Neural progenitor cell (in vitro differentiated cells): ENCODE results near the gene CDRT4. TPM values are rescaled to one million over a fixed set of nuclear protein-coding genes. Genes with fewer than 3 reads are reported as not detected.

Experiments used
- DNase-seq: peaks from one replicate; pipeline ENCODE4 v3.0.0-alpha.2; 2016; ENCODE audit warnings: low spot score
- H2AFZ ChIP-seq: fragments of 200-600 bp; sonication (generic); replicated peaks from 2 replicates; pipeline ENCODE4 v1.6.1; 2016; ENCODE audit warnings: antibody characterized with exemption
- H3F3A ChIP-seq: fragments of 200-600 bp; sonication (generic); 2 replicates; pipeline ENCODE4 v1.6.1; 2016; ENCODE audit warnings: antibody characterized with exemption, low read depth
- H3K27ac ChIP-seq: fragments of 200-600 bp; sonication (generic); 2 replicates; pipeline ENCODE4 v1.5.1; 2016; ENCODE audit warnings: mild to moderate bottlenecking
- H3K27me3 ChIP-seq: fragments of 200-600 bp; sonication (generic); 2 replicates; pipeline ENCODE4 v1.6.1; 2016; ENCODE audit warnings: mild to moderate bottlenecking, moderate library complexity
- H3K36me3 ChIP-seq: fragments of 200-600 bp; sonication (generic); 2 replicates; pipeline ENCODE4 v1.5.1; 2016
- H3K4me1 ChIP-seq: fragments of 200-600 bp; sonication (generic); 2 replicates; pipeline ENCODE4 v1.6.1; 2016; ENCODE audit warnings: mixed run types
- H3K4me2 ChIP-seq: fragments of 200-600 bp; sonication (generic); 2 replicates; pipeline ENCODE4 v1.6.1; 2016
- H3K4me3 ChIP-seq: fragments of 200-600 bp; sonication (generic); 2 replicates; pipeline ENCODE4 v1.5.1; 2016
- H3K79me2 ChIP-seq: fragments of 200-600 bp; sonication (generic); 2 replicates; pipeline ENCODE4 v1.6.1; 2016; ENCODE audit warnings: low read depth
- H3K9ac ChIP-seq: fragments of 200-600 bp; sonication (generic); 2 replicates; pipeline ENCODE4 v1.6.1; 2016
- H3K9me3 ChIP-seq: fragments of 200-600 bp; sonication (generic); 2 replicates; pipeline ENCODE4 v1.5.1; 2016; ENCODE audit warnings: low read depth
- H4K20me1 ChIP-seq: fragments of 200-600 bp; sonication (generic); 2 replicates; pipeline ENCODE4 v1.6.1; 2016; ENCODE audit warnings: low read depth
- H3K27ac Mint-ChIP-seq: 3 replicates; pipeline ENCODE4 v1.8.0; 2021; ENCODE audit warnings: mixed read lengths
- H3K27me3 Mint-ChIP-seq: 2 replicates; pipeline ENCODE4 v1.8.0; 2022; ENCODE audit warnings: low read depth, mild to moderate bottlenecking, inconsistent platforms, moderate library complexity, mixed read lengths; ENCODE audit not compliant: insufficient read depth
- H3K36me3 Mint-ChIP-seq: 3 replicates; pipeline ENCODE4 v1.8.0; 2021; ENCODE audit warnings: mixed read lengths
- H3K4me1 Mint-ChIP-seq: 3 replicates; pipeline ENCODE4 v1.8.0; 2021; ENCODE audit warnings: mixed read lengths
- H3K4me3 Mint-ChIP-seq: 3 replicates; pipeline ENCODE4 v1.8.0; 2021; ENCODE audit warnings: mild to moderate bottlenecking, moderate library complexity, mixed read lengths
- H3K9me3 Mint-ChIP-seq: 3 replicates; pipeline ENCODE4 v1.8.0; 2020; ENCODE audit warnings: mixed read lengths
- CTCF ChIP-seq: fragments of 200-600 bp; sonication (generic); IDR thresholded peaks from 2 replicates; pipeline ENCODE4 v1.5.1; 2017; ENCODE audit warnings: antibody characterized with exemption, mild to moderate bottlenecking
- EZH2 ChIP-seq: fragments of 200-600 bp; sonication (generic); IDR thresholded peaks from 2 replicates; pipeline ENCODE4 v1.6.1; 2017; ENCODE audit warnings: antibody characterized with exemption, mild to moderate bottlenecking, moderate library complexity
- EZH2phosphoT487 ChIP-seq: fragments of 200-600 bp; sonication (generic); IDR thresholded peaks from 2 replicates; pipeline ENCODE4 v1.6.1; 2017; ENCODE audit warnings: antibody characterized with exemption
- total RNA-seq: library from RNA; depleted of rRNA; stranded (reverse); fragments of >200 nt; gene quantifications from 2 replicates; pipeline ENCODE4 v1.2.3, GENCODE V29; 2015; ENCODE audit warnings: low replicate concordance

The CDRT4 gene
- total RNA-seq, 1 donor from 2014 or later: 18.2 TPM

DNA sequence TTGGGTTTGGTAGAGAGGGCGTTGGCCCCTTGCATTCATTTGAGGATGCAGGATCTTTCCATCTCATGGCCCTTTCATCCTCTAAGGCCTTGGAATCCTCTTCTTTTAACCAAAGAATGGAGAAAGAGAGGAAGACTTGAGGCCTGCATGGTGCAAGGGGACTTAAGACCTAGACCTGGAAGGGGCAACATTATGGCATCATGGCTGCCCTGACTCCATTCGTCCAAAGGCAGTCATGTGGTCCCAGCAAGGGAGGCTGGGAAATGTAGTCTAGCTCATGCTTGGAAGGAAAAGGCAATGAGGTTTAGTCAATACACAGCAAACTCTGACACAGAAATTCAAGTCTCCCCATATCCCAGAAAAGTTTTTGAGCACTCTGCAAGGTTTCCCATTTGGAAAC, 30.7 kb upstream of the CDRT4 start:
- Histone ChIP-seq H3K4me3 (no peak overlapping the region), H3K9ac (no peak overlapping the region), H3K79me2 (no peaks in the 10 kb centered on the region), H3K4me1 (peaks cover 6% of the 10 kb centered on the region), H3F3A (peaks cover 8% of the 10 kb centered on the region), H3K27me3 (no peaks in the 10 kb centered on the region), H3K36me3 (no peaks in the 10 kb centered on the region), H2AFZ (no peak overlapping the region), H3K4me2 (no peak overlapping the region), H4K20me1 (peaks cover 2% of the 10 kb centered on the region), H3K9me3 (no peaks in the 10 kb centered on the region), H3K27ac (no peak overlapping the region)
- no peak for DNase-seq
- no peak overlapping the region for H3K27ac Mint-ChIP-seq
- no peak overlapping the region for H3K4me3 Mint-ChIP-seq
- no peaks in the 10 kb centered on the region for H3K27me3 Mint-ChIP-seq
- no peaks in the 10 kb centered on the region for H3K9me3 Mint-ChIP-seq
- peaks cover 22% of the 10 kb centered on the region for H3K4me1 Mint-ChIP-seq
- peaks cover 34% of the 10 kb centered on the region for H3K36me3 Mint-ChIP-seq
- no peak for TF ChIP-seq EZH2
- TF ChIP-seq EZH2phosphoT487: no peak
- no peak for TF ChIP-seq CTCF

DNA sequence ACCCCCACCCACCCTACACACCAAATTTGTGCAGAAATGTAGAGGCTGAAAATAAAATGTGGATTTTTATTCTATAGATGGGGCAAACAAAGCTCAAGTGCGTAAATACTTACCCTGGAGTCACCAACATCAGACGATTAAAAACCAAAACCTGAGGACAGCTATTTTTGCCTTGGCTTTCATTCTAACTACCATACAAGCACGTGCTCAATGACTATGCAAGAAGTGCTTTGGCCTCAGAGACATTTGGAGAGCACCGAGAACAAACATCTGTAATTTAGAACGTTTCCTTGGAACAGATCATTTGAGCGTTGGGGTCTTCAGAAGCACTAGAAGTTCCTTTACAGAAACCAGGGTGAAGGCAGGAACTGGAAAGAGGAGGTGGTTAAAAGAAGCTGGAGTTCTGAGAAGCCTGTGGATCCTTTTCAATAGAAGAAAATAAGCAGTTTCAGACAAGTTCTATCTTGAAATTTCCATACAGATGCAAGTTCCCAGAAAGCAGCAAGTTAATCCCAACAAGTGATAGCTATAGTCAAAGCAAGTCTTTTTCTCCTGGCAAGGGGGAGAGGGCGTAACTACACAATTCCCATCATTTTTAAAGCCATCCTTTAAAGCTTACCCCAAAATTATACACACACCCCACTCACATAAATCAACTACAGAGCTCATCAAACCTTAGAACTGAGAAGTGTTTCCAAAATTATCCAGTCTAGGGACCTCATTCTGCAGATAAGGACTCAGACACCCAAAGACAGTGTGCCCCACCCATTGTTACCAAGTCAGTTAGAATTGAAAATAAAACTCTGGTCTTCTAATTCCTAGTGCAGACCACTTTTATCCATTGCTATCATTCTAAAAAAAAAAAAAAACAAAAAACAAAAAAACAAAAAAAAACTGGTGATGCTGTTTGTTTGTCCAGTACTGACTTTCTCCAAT, 29.6 kb upstream of the CDRT4 start:
- H3K4me1 Mint-ChIP-seq: peaks cover 21% of the 10 kb centered on the region
- Histone ChIP-seq H3K4me1 (peaks cover 2% of the 10 kb centered on the region), H4K20me1 (no peaks in the 10 kb centered on the region), H3K9ac (no peak overlapping the region), H3K27ac (no peak overlapping the region), H3K4me3 (no peak overlapping the region), H3K9me3 (no peaks in the 10 kb centered on the region), H3K4me2 (no peak overlapping the region), H3F3A (peaks cover 19% of the 10 kb centered on the region), H3K27me3 (no peaks in the 10 kb centered on the region), H3K36me3 (no peaks in the 10 kb centered on the region), H2AFZ (no peak overlapping the region), H3K79me2 (no peaks in the 10 kb centered on the region)
- TF ChIP-seq CTCF: no peak
- no peak for TF ChIP-seq EZH2phosphoT487
- TF ChIP-seq EZH2: no peak
- H3K27me3 Mint-ChIP-seq: no peaks in the 10 kb centered on the region
- H3K36me3 Mint-ChIP-seq: peaks cover 38% of the 10 kb centered on the region
- no peak overlapping the region for H3K27ac Mint-ChIP-seq
- DNase-seq: no peak
- H3K4me3 Mint-ChIP-seq: no peak overlapping the region
- no peaks in the 10 kb centered on the region for H3K9me3 Mint-ChIP-seq

GRCh38 chr17:15494821-15495220, 27.4 kb upstream of the CDRT4 start:
- TF ChIP-seq CTCF (no peak), EZH2phosphoT487 (no peak), EZH2 (no peak)
- Histone ChIP-seq H3K9ac (no peak overlapping the region), H3K79me2 (no peaks in the 10 kb centered on the region), H3K36me3 (no peaks in the 10 kb centered on the region), H3F3A (peaks cover 30% of the 10 kb centered on the region), H3K4me1 (peaks cover 13% of the 10 kb centered on the region), H3K9me3 (no peaks in the 10 kb centered on the region), H3K27ac (no peak overlapping the region), H3K4me3 (no peak overlapping the region), H3K4me2 (no peak overlapping the region), H4K20me1 (no peaks in the 10 kb centered on the region), H3K27me3 (no peaks in the 10 kb centered on the region), H2AFZ (no peak overlapping the region)
- Mint-ChIP-seq H3K9me3 (no peaks in the 10 kb centered on the region), H3K27ac (no peak overlapping the region), H3K36me3 (peaks cover 35% of the 10 kb centered on the region), H3K4me1 (peaks cover 31% of the 10 kb centered on the region), H3K4me3 (no peak overlapping the region), H3K27me3 (no peaks in the 10 kb centered on the region)
- no peak for DNase-seq
